K562 (cell line): ENCODE data around the gene MCAT. TPM values are rescaled to one million over a fixed set of nuclear protein-coding genes. Genes with fewer than 3 reads are reported as not detected.

ENCODE experiments used
- ATAC-seq: fragments of 200-7000 bp; cut with Tn5 transposase; 3 replicates; pipeline ENCODE4 v1.9.1; 2020; ENCODE audit warnings: moderate library complexity
- BruUV-seq: library from RNA; stranded (reverse); fragments of 400-500 nt; replicated peaks from 2 replicates; lab custom pipeline; 2021; lab: Mats Ljungman, UMichigan
- CTCF ChIA-PET: fragments of 300-600 bp; formaldehyde crosslinking; extraction: SDS; loops from one replicate; lab custom pipeline; 2021; ENCODE audit warnings: low intra/inter-chr PET ratio; lab: Yijun Ruan, JAX
- POLR2A ChIA-PET: fragments of 300-600, 350-650 bp; sonication (Branson Sonifier 250); formaldehyde crosslinking; extraction: SDS; loops from one replicate; lab custom pipeline; 2021; ENCODE audit warnings: antibody characterized with exemption, inconsistent platforms; lab: Yijun Ruan, JAX
- DNase-seq, 4 experiments: peaks; one replicate each; pipeline versions ENCODE4 v3.0.0 to v3.0.0-alpha.2; 2011 to 2018; ENCODE audit warnings: low spot score in 3 of 4, mixed read lengths in 3 of 4; ENCODE audit errors: extremely low read depth in 1 of 4
- FAIRE-seq: peaks from 2 replicates; lab custom pipeline; 2011; peaks lifted over from hg19 to GRCh38; lab: Jason Lieb, UNC
- H2AFZ ChIP-seq: 2 replicates; pipeline ENCODE4 v1.6.0; 2011; ENCODE audit warnings: low read depth, low read length, control low read depth, inconsistent platforms
- H3K27ac ChIP-seq: fragments of 200-600 bp; 3 replicates; pipeline ENCODE4 v1.8.0; 2011; ENCODE audit warnings: low read depth, mild to moderate bottlenecking, control low read depth, inconsistent platforms, low read length, moderate library complexity, mixed read lengths; ENCODE audit errors: extremely low read depth
- H3K27me3 ChIP-seq, 2 experiments: fragments of 300-600 bp in 1 of 2; 2 replicates in 1 of 2; 3 replicates in 1 of 2; pipeline versions ENCODE4 v1.6.0 to v1.8.0; 2011; ENCODE audit warnings: inconsistent platforms in 2 of 2, low read length in 2 of 2, mild to moderate bottlenecking in 1 of 2, mixed read lengths in 1 of 2, moderate library complexity in 1 of 2; ENCODE audit not compliant: control insufficient read depth in 2 of 2, insufficient read depth in 2 of 2
- H3K36me3 ChIP-seq: fragments of 300-600 bp; 3 replicates; pipeline ENCODE4 v1.8.0; 2011; ENCODE audit warnings: mild to moderate bottlenecking, low read length, inconsistent platforms; ENCODE audit not compliant: control insufficient read depth, insufficient read depth
- H3K4me1 ChIP-seq, 2 experiments: fragments of 200-600 bp in 1 of 2; replicated peaks in 1 of 2; 2 replicates in 1 of 2; 3 replicates in 1 of 2; pipeline versions ENCODE4 v1.5.1 to v1.8.0; 2011; ENCODE audit warnings: inconsistent platforms in 2 of 2, low read length in 2 of 2, mild to moderate bottlenecking in 1 of 2, mixed read lengths in 1 of 2, moderate library complexity in 1 of 2; ENCODE audit not compliant: control insufficient read depth in 2 of 2, insufficient read depth in 2 of 2
- H3K4me2 ChIP-seq: 2 replicates; pipeline ENCODE4 v1.6.1; 2011; ENCODE audit warnings: low read length, control low read depth, inconsistent platforms, mixed read lengths; ENCODE audit not compliant: insufficient read depth
- H3K4me3 ChIP-seq: fragments of 200-600 bp; sonication (generic), shearing (Covaris generic); 2 replicates; pipeline ENCODE4 v1.5.1; 2016; ENCODE audit warnings: control low read depth, inconsistent platforms
- H3K79me2 ChIP-seq: fragments of 200-600 bp; 3 replicates; pipeline ENCODE4 v1.8.0; 2011; ENCODE audit warnings: low read length, inconsistent platforms; ENCODE audit not compliant: control insufficient read depth, insufficient read depth
- H3K9ac ChIP-seq, 2 experiments: 2 replicates each; pipeline versions ENCODE4 v1.6.0 to v1.6.1; 2011; ENCODE audit warnings: low read depth in 2 of 2, low read length in 2 of 2, control low read depth in 1 of 2, inconsistent platforms in 1 of 2, mild to moderate bottlenecking in 1 of 2, mixed read lengths in 1 of 2; ENCODE audit not compliant: insufficient read depth in 1 of 2
- H3K9me1 ChIP-seq: one replicate; pipeline ENCODE4 v1.6.0; 2011; ENCODE audit warnings: inconsistent platforms, mild to moderate bottlenecking, low read length, moderate library complexity; ENCODE audit not compliant: control insufficient read depth, insufficient read depth
- H3K9me3 ChIP-seq: replicated peaks from 2 replicates; pipeline ENCODE4 v1.5.1; 2011; ENCODE audit warnings: low read depth, low read length, inconsistent platforms; ENCODE audit not compliant: control insufficient read depth, insufficient read depth
- H4K20me1 ChIP-seq: replicated peaks from 2 replicates; pipeline ENCODE4 v1.6.1; 2011; ENCODE audit warnings: low read length, inconsistent platforms, mixed read lengths; ENCODE audit not compliant: control insufficient read depth, insufficient read depth
- BHLHE40 ChIP-seq: IDR thresholded peaks from 2 replicates; pipeline ENCODE4 v1.6.1; 2011; ENCODE audit warnings: low read length, improper control_type of control experiment
- BMI1 ChIP-seq: fragments of 150-350 bp; IDR thresholded peaks from 2 replicates; pipeline ENCODE4 v1.6.1; 2014; ENCODE audit warnings: low read length
- BRD4 ChIP-seq: fragments of 200-600 bp; sonication (generic); IDR thresholded peaks from 2 replicates; pipeline ENCODE4 v1.6.1; 2017; ENCODE audit warnings: inconsistent platforms
- NR4A1 ChIP-seq, 2 experiments: fragments of 250-450 bp in 1 of 2; fragments of 450-650 bp in 1 of 2; sonication (Bioruptor Pico) in 1 of 2; IDR thresholded peaks; 2 replicates each; pipeline versions ENCODE4 v1.4.0 to v1.6.1; 2016 to 2020; ENCODE audit warnings: mild to moderate bottlenecking in 2 of 2, missing compliant biosample characterization in 1 of 2, missing genetic modification characterization in 1 of 2, moderate library complexity in 1 of 2
- PATZ1 ChIP-seq: fragments of 250-450 bp; sonication (Bioruptor Pico); IDR thresholded peaks from 2 replicates; pipeline ENCODE4 v1.5.0; 2020; ENCODE audit warnings: mild to moderate bottlenecking, borderline replicate concordance
- RBM39 ChIP-seq: fragments of 200-400 bp; formaldehyde crosslinking; optimal IDR thresholded peaks from 2 replicates; pipeline ENCODE3; 2018; ENCODE audit warnings: low read depth, low read length
- THRAP3 ChIP-seq: fragments of 450-650 bp; IDR thresholded peaks from 2 replicates; pipeline ENCODE4 v1.6.1; 2016; ENCODE audit warnings: mild to moderate bottlenecking, inconsistent platforms, borderline replicate concordance
- WGBS: fragments of 100-300 bp; shearing (Covaris generic); methylation state at CpG from one replicate; pipeline ENCODE4 v1.1.6; 2016; ENCODE audit warnings: low coverage, mixed read lengths; ENCODE audit not compliant: insufficient coverage; ENCODE audit errors: missing lambda C conversion rate; 5-methylcytosine and 5-hydroxymethylcytosine counted together
- in situ Hi-C: fragments of 300-500 bp; cut with MboI; formaldehyde crosslinking; loops from 4 replicates; pipeline ENCODE4 v1.15.0; 2018; ENCODE audit warnings: inconsistent platforms, mixed read lengths
- intact Hi-C: fragments of 100-400 bp; cut with micrococcal nuclease; formaldehyde crosslinking; loops from 2 replicates; pipeline ENCODE4 v1.14.2; 2022
- polyA plus RNA-seq, 8 experiments: library from polyadenylated mRNA; depleted of rRNA in 4 of 8; stranded (reverse) in 5 of 8; unstranded in 3 of 8; fragments of >200 nt; fragmentation: Nextera tagmentation in 2 of 8; fragmentation: Illumina TruSeq in 1 of 8; extraction: Ambion mirVana in 2 of 8; extraction: Trizol in 1 of 8; gene quantifications; 2 replicates each; pipeline versions ENCODE4 v1.2.1 to v1.2.3, GENCODE V29; 2011 to 2014; ENCODE audit warnings: inconsistent platforms in 1 of 8, missing spikeins in 1 of 8
- total RNA-seq, 7 experiments: library from RNA; depleted of rRNA in 6 of 7; stranded (reverse); fragments of >200 nt in 6 of 7; fragmentation: Illumina TruSeq in 2 of 7; extraction: Trizol in 2 of 7; gene quantifications; 2 replicates each; pipeline versions ENCODE4 v1.2.1 to v1.2.3, GENCODE V29; 2011 to 2021; ENCODE audit warnings: low replicate concordance in 1 of 7
- TF ChIP-seq, protein P1 (sequence below): fragments of 450-650 bp; IDR thresholded peaks from 2 replicates; pipeline ENCODE4 v1.6.1; 2016; ENCODE audit warnings: mild to moderate bottlenecking, moderate library complexity

The MCAT gene
- total and polyA plus RNA-seq, 9 of the 15 experiments (the other 6 are each of a cell fraction or from before 2014, with no cell fraction given) = 3.3 to 27.8 (median 13.9) TPM

- ATAC-seq = no peak
- FAIRE-seq = no peak
- Histone ChIP-seq H3K4me2 (no peak overlapping the region), H3K79me2 (peaks cover 15% of the 10 kb centered on the region), H3K36me3 (peaks cover 17% of the 10 kb centered on the region; the same call in 1 of the 3 replicates), H3K4me1 (peaks cover under 1 to 36% of the 10 kb centered on the region in 2 experiments; a peak in 3 of 5 replicates), H4K20me1 (0 out of 2 replicates have a peak, but pooled peaks cover 3% of the 10 kb centered on the region), H3K27me3 (no peaks in the 10 kb centered on the region), H3K9me3 (no peaks in the 10 kb centered on the region), H3K9me1 (no peaks in the 10 kb centered on the region), H3K9ac (no peak overlapping the region), H3K4me3 (no peak overlapping the region), H2AFZ (no peak overlapping the region), H3K27ac (no peak overlapping the region)
- no TSS peak for BruUV-seq
- ChIA-PET CTCF (no interaction called here), POLR2A (interaction anchor here (0.7 kb wide), 1 partner anchor 222 kb away, joined by 3 read pairs; no protein-coding TSS in a partner anchor)
- no peak for DNase-seq
- 64% methylated on average over 6 of the region's 9 CpGs for WGBS
- in situ Hi-C loops = no loop called here
- intact Hi-C loops = no loop called here
- TF ChIP-seq PATZ1 (CRISPR knock-in tag) (no peak), THRAP3 (no peak), NR4A1 (CRISPR knock-in tag; IDR thresholded peaks at IDR 0.05) (no peak), NR4A1 (tag; IDR thresholded peaks at IDR 0.05) (no peak), RBM39 (no peak), BHLHE40 (no peak), BRD4 (no peak), BMI1 (no peak)
- TF ChIP-seq, protein P1, sequence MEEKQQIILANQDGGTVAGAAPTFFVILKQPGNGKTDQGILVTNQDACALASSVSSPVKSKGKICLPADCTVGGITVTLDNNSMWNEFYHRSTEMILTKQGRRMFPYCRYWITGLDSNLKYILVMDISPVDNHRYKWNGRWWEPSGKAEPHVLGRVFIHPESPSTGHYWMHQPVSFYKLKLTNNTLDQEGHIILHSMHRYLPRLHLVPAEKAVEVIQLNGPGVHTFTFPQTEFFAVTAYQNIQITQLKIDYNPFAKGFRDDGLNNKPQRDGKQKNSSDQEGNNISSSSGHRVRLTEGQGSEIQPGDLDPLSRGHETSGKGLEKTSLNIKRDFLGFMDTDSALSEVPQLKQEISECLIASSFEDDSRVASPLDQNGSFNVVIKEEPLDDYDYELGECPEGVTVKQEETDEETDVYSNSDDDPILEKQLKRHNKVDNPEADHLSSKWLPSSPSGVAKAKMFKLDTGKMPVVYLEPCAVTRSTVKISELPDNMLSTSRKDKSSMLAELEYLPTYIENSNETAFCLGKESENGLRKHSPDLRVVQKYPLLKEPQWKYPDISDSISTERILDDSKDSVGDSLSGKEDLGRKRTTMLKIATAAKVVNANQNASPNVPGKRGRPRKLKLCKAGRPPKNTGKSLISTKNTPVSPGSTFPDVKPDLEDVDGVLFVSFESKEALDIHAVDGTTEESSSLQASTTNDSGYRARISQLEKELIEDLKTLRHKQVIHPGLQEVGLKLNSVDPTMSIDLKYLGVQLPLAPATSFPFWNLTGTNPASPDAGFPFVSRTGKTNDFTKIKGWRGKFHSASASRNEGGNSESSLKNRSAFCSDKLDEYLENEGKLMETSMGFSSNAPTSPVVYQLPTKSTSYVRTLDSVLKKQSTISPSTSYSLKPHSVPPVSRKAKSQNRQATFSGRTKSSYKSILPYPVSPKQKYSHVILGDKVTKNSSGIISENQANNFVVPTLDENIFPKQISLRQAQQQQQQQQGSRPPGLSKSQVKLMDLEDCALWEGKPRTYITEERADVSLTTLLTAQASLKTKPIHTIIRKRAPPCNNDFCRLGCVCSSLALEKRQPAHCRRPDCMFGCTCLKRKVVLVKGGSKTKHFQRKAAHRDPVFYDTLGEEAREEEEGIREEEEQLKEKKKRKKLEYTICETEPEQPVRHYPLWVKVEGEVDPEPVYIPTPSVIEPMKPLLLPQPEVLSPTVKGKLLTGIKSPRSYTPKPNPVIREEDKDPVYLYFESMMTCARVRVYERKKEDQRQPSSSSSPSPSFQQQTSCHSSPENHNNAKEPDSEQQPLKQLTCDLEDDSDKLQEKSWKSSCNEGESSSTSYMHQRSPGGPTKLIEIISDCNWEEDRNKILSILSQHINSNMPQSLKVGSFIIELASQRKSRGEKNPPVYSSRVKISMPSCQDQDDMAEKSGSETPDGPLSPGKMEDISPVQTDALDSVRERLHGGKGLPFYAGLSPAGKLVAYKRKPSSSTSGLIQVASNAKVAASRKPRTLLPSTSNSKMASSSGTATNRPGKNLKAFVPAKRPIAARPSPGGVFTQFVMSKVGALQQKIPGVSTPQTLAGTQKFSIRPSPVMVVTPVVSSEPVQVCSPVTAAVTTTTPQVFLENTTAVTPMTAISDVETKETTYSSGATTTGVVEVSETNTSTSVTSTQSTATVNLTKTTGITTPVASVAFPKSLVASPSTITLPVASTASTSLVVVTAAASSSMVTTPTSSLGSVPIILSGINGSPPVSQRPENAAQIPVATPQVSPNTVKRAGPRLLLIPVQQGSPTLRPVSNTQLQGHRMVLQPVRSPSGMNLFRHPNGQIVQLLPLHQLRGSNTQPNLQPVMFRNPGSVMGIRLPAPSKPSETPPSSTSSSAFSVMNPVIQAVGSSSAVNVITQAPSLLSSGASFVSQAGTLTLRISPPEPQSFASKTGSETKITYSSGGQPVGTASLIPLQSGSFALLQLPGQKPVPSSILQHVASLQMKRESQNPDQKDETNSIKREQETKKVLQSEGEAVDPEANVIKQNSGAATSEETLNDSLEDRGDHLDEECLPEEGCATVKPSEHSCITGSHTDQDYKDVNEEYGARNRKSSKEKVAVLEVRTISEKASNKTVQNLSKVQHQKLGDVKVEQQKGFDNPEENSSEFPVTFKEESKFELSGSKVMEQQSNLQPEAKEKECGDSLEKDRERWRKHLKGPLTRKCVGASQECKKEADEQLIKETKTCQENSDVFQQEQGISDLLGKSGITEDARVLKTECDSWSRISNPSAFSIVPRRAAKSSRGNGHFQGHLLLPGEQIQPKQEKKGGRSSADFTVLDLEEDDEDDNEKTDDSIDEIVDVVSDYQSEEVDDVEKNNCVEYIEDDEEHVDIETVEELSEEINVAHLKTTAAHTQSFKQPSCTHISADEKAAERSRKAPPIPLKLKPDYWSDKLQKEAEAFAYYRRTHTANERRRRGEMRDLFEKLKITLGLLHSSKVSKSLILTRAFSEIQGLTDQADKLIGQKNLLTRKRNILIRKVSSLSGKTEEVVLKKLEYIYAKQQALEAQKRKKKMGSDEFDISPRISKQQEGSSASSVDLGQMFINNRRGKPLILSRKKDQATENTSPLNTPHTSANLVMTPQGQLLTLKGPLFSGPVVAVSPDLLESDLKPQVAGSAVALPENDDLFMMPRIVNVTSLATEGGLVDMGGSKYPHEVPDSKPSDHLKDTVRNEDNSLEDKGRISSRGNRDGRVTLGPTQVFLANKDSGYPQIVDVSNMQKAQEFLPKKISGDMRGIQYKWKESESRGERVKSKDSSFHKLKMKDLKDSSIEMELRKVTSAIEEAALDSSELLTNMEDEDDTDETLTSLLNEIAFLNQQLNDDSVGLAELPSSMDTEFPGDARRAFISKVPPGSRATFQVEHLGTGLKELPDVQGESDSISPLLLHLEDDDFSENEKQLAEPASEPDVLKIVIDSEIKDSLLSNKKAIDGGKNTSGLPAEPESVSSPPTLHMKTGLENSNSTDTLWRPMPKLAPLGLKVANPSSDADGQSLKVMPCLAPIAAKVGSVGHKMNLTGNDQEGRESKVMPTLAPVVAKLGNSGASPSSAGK = no peak
These were observed 14.8 kb upstream of the MCAT start for GRCh38 chr22:43157874-43158546.
